GM18507 (cell line): ENCODE results near the gene KRT34.
"Not testable (repeated sequence)": the region's sequence is repeated elsewhere in the genome, so short reads cannot be mapped to it uniquely, and the experiment has no call there.

Experiments used
- DNase-seq: peaks from one replicate; pipeline ENCODE4 v3.0.0; 2011; ENCODE audit warnings: low read depth; ENCODE audit not compliant: insufficient read length; ENCODE audit errors: extremely low spot score
- FAIRE-seq: peaks from 2 replicates; lab custom pipeline; 2011; peaks lifted over from hg19 to GRCh38; lab: Jason Lieb, UNC

The KRT34 gene

GRCh38 chr17:41381943-41382342, at the start of gene KRT34:
TSS of gene KRT34 (minus strand) at chr17:41382306. CDS start at chr17:41382246, 60 bp downstream.
- FAIRE-seq, DNase-seq: not testable (repeated sequence)

GRCh38 chr17:41430376-41430775, 48.3 kb upstream of the KRT34 start:
- not testable (repeated sequence) for DNase-seq, FAIRE-seq

- DNase-seq, result no peak
- FAIRE-seq, result no peak
These were observed 47.6 kb upstream of the KRT34 start for GRCh38 chr17:41429667-41430066.

- no peak for FAIRE-seq
- DNase-seq, result no peak
These were observed 46.6 kb upstream of the KRT34 start for GRCh38 chr17:41428591-41429291.

GRCh38 chr17:41424111-41424635, 42.1 kb upstream of the KRT34 start, which contains the start of gene KRT37:
TSS of gene KRT37 (minus strand) at chr17:41424585. CDS start at chr17:41424523, 62 bp downstream.
- FAIRE-seq (no peak), DNase-seq (no peak)

GRCh38 chr17:41422586-41422985, 40.5 kb upstream of the KRT34 start:
- DNase-seq, FAIRE-seq: not testable (repeated sequence)

GRCh38 chr17:41421617-41422016, 39.5 kb upstream of the KRT34 start:
- no peak for DNase-seq
- no peak for FAIRE-seq

- no peak for DNase-seq
- FAIRE-seq, result no peak
These were observed 39.0 kb upstream of the KRT34 start for GRCh38 chr17:41421116-41421515.

- FAIRE-seq, result no peak
- DNase-seq, result no peak
These were observed 38.0 kb upstream of the KRT34 start for GRCh38 chr17:41420134-41420533.

GRCh38 chr17:41419716-41420115, 37.6 kb upstream of the KRT34 start:
- DNase-seq, result no peak
- no peak for FAIRE-seq

GRCh38 chr17:41418116-41418860, 36.2 kb upstream of the KRT34 start:
- DNase-seq (no peak), FAIRE-seq (no peak)

GRCh38 chr17:41417576-41418015, 35.5 kb upstream of the KRT34 start:
- DNase-seq (peak; percentile 15), FAIRE-seq (peak; percentile 45)

GRCh38 chr17:41417127-41417526, 35.0 kb upstream of the KRT34 start:
- FAIRE-seq (no peak), DNase-seq (no peak)

- no peak for FAIRE-seq
- DNase-seq, result no peak
These were observed 34.4 kb upstream of the KRT34 start for GRCh38 chr17:41416479-41416878.

- DNase-seq (no peak), FAIRE-seq (no peak)
These were observed 33.8 kb upstream of the KRT34 start for GRCh38 chr17:41415833-41416335.

GRCh38 chr17:41415411-41415810, 33.3 kb upstream of the KRT34 start:
- DNase-seq, result no peak
- no peak for FAIRE-seq

- no peak for FAIRE-seq
These were observed 31.9 kb upstream of the KRT34 start for GRCh38 chr17:41413982-41414381.

GRCh38 chr17:41413353-41413957, 31.3 kb upstream of the KRT34 start:
- DNase-seq (no peak), FAIRE-seq (no peak)

More at GRCh38 chr17:41413982-41414381, 31.9 kb upstream of the KRT34 start:
- no peak for DNase-seq

- no peak for FAIRE-seq
These were observed 29.1 kb upstream of the KRT34 start for GRCh38 chr17:41411072-41411840.

More at GRCh38 chr17:41411072-41411840, 29.1 kb upstream of the KRT34 start:
- no peak for DNase-seq
